GM12878 (cell line): ENCODE data around the gene PMAIP1. TPM values are rescaled to one million over a fixed set of nuclear protein-coding genes. Genes with fewer than 3 reads are reported as not detected.

Experiments used
- CBX5 ChIP-seq: sonication (generic); IDR thresholded peaks from 2 replicates; pipeline ENCODE4 v1.6.1; 2016; ENCODE audit warnings: low read depth, moderate library complexity, mild to moderate bottlenecking, inconsistent platforms
- IKZF1 ChIP-seq: fragments of 450-650 bp; conservative IDR thresholded peaks from 2 replicates; pipeline ENCODE4 v1.6.1; 2017; ENCODE audit warnings: antibody characterized with exemption, mild to moderate bottlenecking
- IRF4 ChIP-seq: IDR thresholded peaks from 2 replicates; pipeline ENCODE4 v1.6.1; 2011; ENCODE audit warnings: low read depth, low read length
- MTA2 ChIP-seq: fragments of 450-650 bp; IDR thresholded peaks from 2 replicates; pipeline ENCODE4 v1.6.1; 2016; ENCODE audit warnings: low read depth, mild to moderate bottlenecking, moderate library complexity
- RFX5 ChIP-seq: IDR thresholded peaks from 2 replicates; pipeline ENCODE4 v1.6.1; 2011; ENCODE audit warnings: low read depth, low read length, improper control_type of control experiment
- SREBF1 ChIP-seq: IDR thresholded peaks from 2 replicates; pipeline ENCODE4 v1.6.1; 2012; ENCODE audit warnings: mild to moderate bottlenecking, low read length
- SREBF2 ChIP-seq: IDR thresholded peaks from 2 replicates; pipeline ENCODE4 v1.6.1; 2012; ENCODE audit warnings: mild to moderate bottlenecking, low read length
- TCF12 ChIP-seq: IDR thresholded peaks from 2 replicates; pipeline ENCODE4 v1.6.1; 2011; ENCODE audit warnings: low read depth, mild to moderate bottlenecking, low read length
- TCF3 ChIP-seq: IDR thresholded peaks from 2 replicates; pipeline ENCODE4 v1.6.1; 2012; ENCODE audit warnings: low read depth, mild to moderate bottlenecking, low read length, borderline replicate concordance; ENCODE audit not compliant: insufficient read depth
- WRNIP1 ChIP-seq: IDR thresholded peaks from 2 replicates; pipeline ENCODE4 v1.6.1; 2011; ENCODE audit warnings: low read depth, low read length, improper control_type of control experiment, borderline replicate concordance
- ZNF622 ChIP-seq: fragments of 450-650 bp; IDR thresholded peaks from 2 replicates; pipeline ENCODE4 v1.6.1; 2017; ENCODE audit warnings: mild to moderate bottlenecking, inconsistent platforms
- ZZZ3 ChIP-seq: IDR thresholded peaks from 2 replicates; pipeline ENCODE4 v1.6.1; 2011; ENCODE audit warnings: low read depth; ENCODE audit not compliant: control insufficient read depth, insufficient read length
- polyA plus RNA-seq, 11 experiments: library from polyadenylated mRNA; depleted of rRNA in 4 of 11; unstranded in 6 of 11; stranded (reverse) in 5 of 11; fragments of >200 nt; fragmentation: Nextera tagmentation in 4 of 11; fragmentation: Illumina TruSeq in 1 of 11; extraction: Ambion mirVana in 4 of 11; extraction: Trizol in 1 of 11; gene quantifications; 1 replicate in 1 of 11; 2 replicates in 10 of 11; pipeline versions ENCODE4 v1.2.1 to v1.2.3, GENCODE V29; 2011 to 2016; ENCODE audit warnings: inconsistent platforms in 2 of 11, missing spikeins in 2 of 11, low read depth in 1 of 11
- total RNA-seq, 4 experiments: library from RNA; depleted of rRNA in 3 of 4; stranded (reverse); fragments of >200 nt in 3 of 4; fragmentation: Illumina TruSeq in 1 of 4; extraction: Trizol in 1 of 4; gene quantifications; 2 replicates each; pipeline versions ENCODE4 v1.2.1 to v1.2.3, GENCODE V29; 2013 to 2021
- TF ChIP-seq, protein P1 (sequence below): fragments of 450-650 bp; IDR thresholded peaks from 2 replicates; pipeline ENCODE4 v1.6.1; 2017; ENCODE audit warnings: low read depth, mild to moderate bottlenecking, moderate library complexity
- TF ChIP-seq, protein P2 (sequence below): fragments of 450-650 bp; IDR thresholded peaks from 2 replicates; pipeline ENCODE4 v1.6.1; 2016; ENCODE audit warnings: mild to moderate bottlenecking, moderate library complexity, borderline replicate concordance
- TF ChIP-seq, protein P3 (sequence below): fragments of 450-650 bp; IDR thresholded peaks from 2 replicates; pipeline ENCODE4 v1.6.1; 2016; ENCODE audit warnings: mild to moderate bottlenecking
- TF ChIP-seq, protein P4 (sequence below): IDR thresholded peaks from 2 replicates; pipeline ENCODE4 v1.6.1; 2011; ENCODE audit warnings: borderline replicate concordance, low read depth, mild to moderate bottlenecking, moderate library complexity, low read length; ENCODE audit not compliant: insufficient read depth, poor library complexity, severe bottlenecking

The PMAIP1 gene
- total and polyA plus RNA-seq, 10 of the 15 experiments (the other 5 are each of a cell fraction or from before 2014, with no cell fraction given): 74.0 to 219 (median 112) TPM

DNA sequence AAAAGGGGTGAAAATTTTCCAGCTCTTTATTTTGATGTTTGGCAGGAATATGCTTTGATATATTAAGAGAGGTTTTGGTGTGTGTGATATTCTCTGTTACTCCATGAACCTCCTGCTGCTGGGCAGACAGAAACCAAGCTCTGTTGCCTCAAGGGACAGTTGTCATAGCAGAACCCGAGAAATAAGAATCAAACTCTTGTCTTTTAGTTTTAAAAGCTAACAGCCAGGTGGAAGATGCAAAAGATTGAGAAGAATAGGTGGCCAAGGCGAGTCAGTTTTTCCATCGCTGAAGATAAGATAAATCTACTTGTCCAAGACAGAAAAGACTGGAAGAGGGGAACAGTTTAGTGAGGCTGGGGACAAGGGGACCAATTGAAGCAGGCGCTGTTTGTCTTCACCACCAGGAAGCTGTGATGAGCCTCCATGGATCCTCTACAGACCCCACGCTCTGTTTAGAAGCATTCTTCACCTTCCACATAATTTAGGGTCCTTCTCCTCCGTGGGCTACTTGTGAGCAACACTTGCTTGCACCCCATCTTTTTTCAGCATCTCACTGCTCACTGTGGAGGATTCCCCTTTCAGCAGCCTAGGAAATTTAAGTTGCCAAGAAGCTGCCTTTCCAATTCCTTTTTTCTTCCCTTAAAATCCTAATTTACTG, 23.9 kb downstream of the PMAIP1 start (continued):
- TF ChIP-seq TCF12 (0 out of 2 replicates have a peak, but pooled peaks have one; percentile 12), ZNF622 (no peak), CBX5 (no peak), RFX5 (no peak), SREBF1 (no peak), IKZF1 (no peak), ZZZ3 (no peak), SREBF2 (no peak), IRF4 (no peak; the same call in 1 of the 2 replicates), MTA2 (0 out of 2 replicates have a peak, but pooled peaks have one; percentile 1), WRNIP1 (no peak), TCF3 (peak; percentile 57; the same call in 1 of the 2 replicates)
- TF ChIP-seq, protein P1, sequence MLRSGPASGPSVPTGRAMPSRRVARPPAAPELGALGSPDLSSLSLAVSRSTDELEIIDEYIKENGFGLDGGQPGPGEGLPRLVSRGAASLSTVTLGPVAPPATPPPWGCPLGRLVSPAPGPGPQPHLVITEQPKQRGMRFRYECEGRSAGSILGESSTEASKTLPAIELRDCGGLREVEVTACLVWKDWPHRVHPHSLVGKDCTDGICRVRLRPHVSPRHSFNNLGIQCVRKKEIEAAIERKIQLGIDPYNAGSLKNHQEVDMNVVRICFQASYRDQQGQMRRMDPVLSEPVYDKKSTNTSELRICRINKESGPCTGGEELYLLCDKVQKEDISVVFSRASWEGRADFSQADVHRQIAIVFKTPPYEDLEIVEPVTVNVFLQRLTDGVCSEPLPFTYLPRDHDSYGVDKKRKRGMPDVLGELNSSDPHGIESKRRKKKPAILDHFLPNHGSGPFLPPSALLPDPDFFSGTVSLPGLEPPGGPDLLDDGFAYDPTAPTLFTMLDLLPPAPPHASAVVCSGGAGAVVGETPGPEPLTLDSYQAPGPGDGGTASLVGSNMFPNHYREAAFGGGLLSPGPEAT: peak; percentile 55; the same call in 1 of the 2 replicates
- TF ChIP-seq, protein P2, sequence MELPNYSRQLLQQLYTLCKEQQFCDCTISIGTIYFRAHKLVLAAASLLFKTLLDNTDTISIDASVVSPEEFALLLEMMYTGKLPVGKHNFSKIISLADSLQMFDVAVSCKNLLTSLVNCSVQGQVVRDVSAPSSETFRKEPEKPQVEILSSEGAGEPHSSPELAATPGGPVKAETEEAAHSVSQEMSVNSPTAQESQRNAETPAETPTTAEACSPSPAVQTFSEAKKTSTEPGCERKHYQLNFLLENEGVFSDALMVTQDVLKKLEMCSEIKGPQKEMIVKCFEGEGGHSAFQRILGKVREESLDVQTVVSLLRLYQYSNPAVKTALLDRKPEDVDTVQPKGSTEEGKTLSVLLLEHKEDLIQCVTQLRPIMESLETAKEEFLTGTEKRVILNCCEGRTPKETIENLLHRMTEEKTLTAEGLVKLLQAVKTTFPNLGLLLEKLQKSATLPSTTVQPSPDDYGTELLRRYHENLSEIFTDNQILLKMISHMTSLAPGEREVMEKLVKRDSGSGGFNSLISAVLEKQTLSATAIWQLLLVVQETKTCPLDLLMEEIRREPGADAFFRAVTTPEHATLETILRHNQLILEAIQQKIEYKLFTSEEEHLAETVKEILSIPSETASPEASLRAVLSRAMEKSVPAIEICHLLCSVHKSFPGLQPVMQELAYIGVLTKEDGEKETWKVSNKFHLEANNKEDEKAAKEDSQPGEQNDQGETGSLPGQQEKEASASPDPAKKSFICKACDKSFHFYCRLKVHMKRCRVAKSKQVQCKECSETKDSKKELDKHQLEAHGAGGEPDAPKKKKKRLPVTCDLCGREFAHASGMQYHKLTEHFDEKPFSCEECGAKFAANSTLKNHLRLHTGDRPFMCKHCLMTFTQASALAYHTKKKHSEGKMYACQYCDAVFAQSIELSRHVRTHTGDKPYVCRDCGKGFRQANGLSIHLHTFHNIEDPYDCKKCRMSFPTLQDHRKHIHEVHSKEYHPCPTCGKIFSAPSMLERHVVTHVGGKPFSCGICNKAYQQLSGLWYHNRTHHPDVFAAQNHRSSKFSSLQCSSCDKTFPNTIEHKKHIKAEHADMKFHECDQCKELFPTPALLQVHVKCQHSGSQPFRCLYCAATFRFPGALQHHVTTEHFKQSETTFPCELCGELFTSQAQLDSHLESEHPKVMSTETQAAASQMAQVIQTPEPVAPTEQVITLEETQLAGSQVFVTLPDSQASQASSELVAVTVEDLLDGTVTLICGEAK: no peak
- TF ChIP-seq, protein P3, sequence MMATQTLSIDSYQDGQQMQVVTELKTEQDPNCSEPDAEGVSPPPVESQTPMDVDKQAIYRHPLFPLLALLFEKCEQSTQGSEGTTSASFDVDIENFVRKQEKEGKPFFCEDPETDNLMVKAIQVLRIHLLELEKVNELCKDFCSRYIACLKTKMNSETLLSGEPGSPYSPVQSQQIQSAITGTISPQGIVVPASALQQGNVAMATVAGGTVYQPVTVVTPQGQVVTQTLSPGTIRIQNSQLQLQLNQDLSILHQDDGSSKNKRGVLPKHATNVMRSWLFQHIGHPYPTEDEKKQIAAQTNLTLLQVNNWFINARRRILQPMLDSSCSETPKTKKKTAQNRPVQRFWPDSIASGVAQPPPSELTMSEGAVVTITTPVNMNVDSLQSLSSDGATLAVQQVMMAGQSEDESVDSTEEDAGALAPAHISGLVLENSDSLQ: no peak
- TF ChIP-seq, protein P4, sequence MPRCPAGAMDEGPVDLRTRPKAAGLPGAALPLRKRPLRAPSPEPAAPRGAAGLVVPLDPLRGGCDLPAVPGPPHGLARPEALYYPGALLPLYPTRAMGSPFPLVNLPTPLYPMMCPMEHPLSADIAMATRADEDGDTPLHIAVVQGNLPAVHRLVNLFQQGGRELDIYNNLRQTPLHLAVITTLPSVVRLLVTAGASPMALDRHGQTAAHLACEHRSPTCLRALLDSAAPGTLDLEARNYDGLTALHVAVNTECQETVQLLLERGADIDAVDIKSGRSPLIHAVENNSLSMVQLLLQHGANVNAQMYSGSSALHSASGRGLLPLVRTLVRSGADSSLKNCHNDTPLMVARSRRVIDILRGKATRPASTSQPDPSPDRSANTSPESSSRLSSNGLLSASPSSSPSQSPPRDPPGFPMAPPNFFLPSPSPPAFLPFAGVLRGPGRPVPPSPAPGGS: no peak
